ENCODE results near the gene RANGRF. TPM values are rescaled to one million over a fixed set of nuclear protein-coding genes. Genes with fewer than 3 reads are reported as not detected.

RANGRF gene
- total RNA-seq, 1 donor from 2014 or later, result 22.0 TPM

GRCh38 chr17:8256291-8256690 lies 32.2 kb upstream of the RANGRF start:
- TF ChIP-seq, protein P1, sequence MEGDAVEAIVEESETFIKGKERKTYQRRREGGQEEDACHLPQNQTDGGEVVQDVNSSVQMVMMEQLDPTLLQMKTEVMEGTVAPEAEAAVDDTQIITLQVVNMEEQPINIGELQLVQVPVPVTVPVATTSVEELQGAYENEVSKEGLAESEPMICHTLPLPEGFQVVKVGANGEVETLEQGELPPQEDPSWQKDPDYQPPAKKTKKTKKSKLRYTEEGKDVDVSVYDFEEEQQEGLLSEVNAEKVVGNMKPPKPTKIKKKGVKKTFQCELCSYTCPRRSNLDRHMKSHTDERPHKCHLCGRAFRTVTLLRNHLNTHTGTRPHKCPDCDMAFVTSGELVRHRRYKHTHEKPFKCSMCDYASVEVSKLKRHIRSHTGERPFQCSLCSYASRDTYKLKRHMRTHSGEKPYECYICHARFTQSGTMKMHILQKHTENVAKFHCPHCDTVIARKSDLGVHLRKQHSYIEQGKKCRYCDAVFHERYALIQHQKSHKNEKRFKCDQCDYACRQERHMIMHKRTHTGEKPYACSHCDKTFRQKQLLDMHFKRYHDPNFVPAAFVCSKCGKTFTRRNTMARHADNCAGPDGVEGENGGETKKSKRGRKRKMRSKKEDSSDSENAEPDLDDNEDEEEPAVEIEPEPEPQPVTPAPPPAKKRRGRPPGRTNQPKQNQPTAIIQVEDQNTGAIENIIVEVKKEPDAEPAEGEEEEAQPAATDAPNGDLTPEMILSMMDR (IDR thresholded peaks at IDR 0.05; ENCODE audit: unreplicated experiment), result no peak
- H3K36me3 Mint-ChIP-seq (ENCODE audit: low read depth, unreplicated experiment), result peaks cover 9% of the 10 kb centered on the region

GRCh38 chr17:8256691-8257090 lies 31.8 kb upstream of the RANGRF start:
- no peak overlapping the region for H3K4me3 Mint-ChIP-seq (ENCODE audit: unreplicated experiment)
- H3K36me3 Mint-ChIP-seq (ENCODE audit: low read depth, unreplicated experiment), result peaks cover 9% of the 10 kb centered on the region
- peaks cover 2% of the 10 kb centered on the region for H3K27me3 Mint-ChIP-seq (ENCODE audit: unreplicated experiment)
- H3K9me3 Mint-ChIP-seq (ENCODE audit: unreplicated experiment), result no peaks in the 10 kb centered on the region
- no peak for DNase-seq (ENCODE audit: low spot score)
- no peak overlapping the region for H3K27ac Mint-ChIP-seq (ENCODE audit: unreplicated experiment)
- TF ChIP-seq, protein P1 (IDR thresholded peaks at IDR 0.05; ENCODE audit: unreplicated experiment), result no peak
- H3K4me1 Mint-ChIP-seq (ENCODE audit: unreplicated experiment), result peaks cover 8% of the 10 kb centered on the region

More at GRCh38 chr17:8256291-8256690, 32.2 kb upstream of the RANGRF start:
- no peak overlapping the region for H3K4me3 Mint-ChIP-seq (ENCODE audit: unreplicated experiment)
- no peak for DNase-seq (ENCODE audit: low spot score)
- no peaks in the 10 kb centered on the region for H3K9me3 Mint-ChIP-seq (ENCODE audit: unreplicated experiment)
- H3K27me3 Mint-ChIP-seq (ENCODE audit: unreplicated experiment), result peaks cover 2% of the 10 kb centered on the region
- H3K4me1 Mint-ChIP-seq (ENCODE audit: unreplicated experiment), result peaks cover 8% of the 10 kb centered on the region
- H3K27ac Mint-ChIP-seq (ENCODE audit: unreplicated experiment), result no peak overlapping the region

- Mint-ChIP-seq H3K27ac (ENCODE audit: unreplicated experiment) (no peak overlapping the region), H3K36me3 (ENCODE audit: low read depth, unreplicated experiment) (peaks cover 9% of the 10 kb centered on the region), H3K27me3 (ENCODE audit: unreplicated experiment) (peaks cover 3% of the 10 kb centered on the region), H3K9me3 (ENCODE audit: unreplicated experiment) (no peaks in the 10 kb centered on the region), H3K4me1 (ENCODE audit: unreplicated experiment) (peaks cover 8% of the 10 kb centered on the region), H3K4me3 (ENCODE audit: unreplicated experiment) (no peak overlapping the region)
- DNase-seq (ENCODE audit: low spot score), result no peak
- TF ChIP-seq, protein P1 (IDR thresholded peaks at IDR 0.05; ENCODE audit: unreplicated experiment), result no peak
Measured at GRCh38 chr17:8257801-8258200, 30.7 kb upstream of the RANGRF start.

DNA sequence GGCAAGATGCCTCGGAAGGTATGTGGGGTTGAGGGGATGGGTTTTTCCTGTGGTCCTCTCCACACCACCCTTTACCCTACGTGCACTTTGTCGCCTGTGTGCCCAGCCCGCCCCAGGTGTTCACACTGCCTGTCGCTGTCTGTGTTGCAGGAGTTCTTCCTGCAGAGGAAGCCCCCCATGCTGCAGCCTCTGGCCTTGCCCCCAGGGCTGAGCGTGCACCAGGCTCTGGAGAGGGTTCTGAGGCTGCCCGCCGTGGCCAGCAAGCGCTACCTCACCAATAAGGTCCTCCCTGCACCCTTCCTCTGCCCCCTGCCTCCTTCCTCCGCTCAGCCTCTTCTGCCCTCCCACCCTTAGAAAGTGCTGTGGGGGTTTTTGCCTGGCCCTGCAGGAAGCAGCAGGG lies 24.1 kb upstream of the RANGRF start:
- TF ChIP-seq, protein P1 (IDR thresholded peaks at IDR 0.05; ENCODE audit: unreplicated experiment), result no peak
- no peak overlapping the region for H3K27ac Mint-ChIP-seq (ENCODE audit: unreplicated experiment)
- no peaks in the 10 kb centered on the region for H3K9me3 Mint-ChIP-seq (ENCODE audit: unreplicated experiment)
- peaks cover 24% of the 10 kb centered on the region for H3K36me3 Mint-ChIP-seq (ENCODE audit: low read depth, unreplicated experiment)
- no peak overlapping the region for H3K4me3 Mint-ChIP-seq (ENCODE audit: unreplicated experiment)
- DNase-seq (ENCODE audit: low spot score), result no peak
- peaks cover 1% of the 10 kb centered on the region for H3K27me3 Mint-ChIP-seq (ENCODE audit: unreplicated experiment)
- H3K4me1 Mint-ChIP-seq (ENCODE audit: unreplicated experiment), result no peaks in the 10 kb centered on the region

DNA sequence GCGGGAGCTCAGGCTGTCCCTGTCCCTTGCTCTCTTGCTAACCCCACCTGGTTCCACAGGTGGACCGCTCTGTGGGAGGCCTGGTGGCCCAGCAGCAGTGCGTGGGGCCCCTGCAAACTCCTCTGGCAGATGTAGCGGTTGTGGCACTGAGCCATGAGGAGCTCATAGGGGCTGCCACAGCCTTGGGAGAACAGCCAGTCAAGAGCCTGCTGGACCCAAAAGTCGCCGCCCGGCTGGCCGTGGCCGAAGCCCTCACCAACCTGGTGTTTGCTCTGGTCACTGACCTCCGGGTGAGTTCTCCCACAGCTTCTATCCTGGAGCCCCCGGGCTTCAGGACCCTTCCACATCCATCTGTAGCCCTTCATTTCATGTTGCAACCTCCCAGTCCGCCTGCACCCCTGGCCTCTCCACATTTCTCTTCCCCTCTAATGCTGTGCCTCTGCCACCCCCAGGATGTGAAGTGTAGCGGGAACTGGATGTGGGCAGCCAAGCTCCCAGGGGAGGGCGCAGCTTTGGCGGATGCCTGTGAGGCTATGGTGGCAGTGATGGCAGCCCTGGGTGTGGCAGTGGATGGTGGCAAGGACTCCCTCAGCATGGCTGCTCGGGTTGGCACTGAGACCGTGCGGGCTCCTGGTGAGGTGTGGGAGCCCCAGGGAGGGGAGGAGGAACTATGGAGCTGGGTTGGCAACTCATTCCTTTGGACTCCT lies 23.5 kb upstream of the RANGRF start:
- TF ChIP-seq, protein P1 (IDR thresholded peaks at IDR 0.05; ENCODE audit: unreplicated experiment), result no peak
- Mint-ChIP-seq H3K36me3 (ENCODE audit: low read depth, unreplicated experiment) (peaks cover 26% of the 10 kb centered on the region), H3K27me3 (ENCODE audit: unreplicated experiment) (peaks cover 1% of the 10 kb centered on the region), H3K27ac (ENCODE audit: unreplicated experiment) (no peak overlapping the region), H3K4me1 (ENCODE audit: unreplicated experiment) (peaks cover under 1% of the 10 kb centered on the region), H3K4me3 (ENCODE audit: unreplicated experiment) (no peak overlapping the region), H3K9me3 (ENCODE audit: unreplicated experiment) (no peaks in the 10 kb centered on the region)
- DNase-seq (ENCODE audit: low spot score), result no peak
